ENCODE measurements around the gene PDE3A.

DNA sequence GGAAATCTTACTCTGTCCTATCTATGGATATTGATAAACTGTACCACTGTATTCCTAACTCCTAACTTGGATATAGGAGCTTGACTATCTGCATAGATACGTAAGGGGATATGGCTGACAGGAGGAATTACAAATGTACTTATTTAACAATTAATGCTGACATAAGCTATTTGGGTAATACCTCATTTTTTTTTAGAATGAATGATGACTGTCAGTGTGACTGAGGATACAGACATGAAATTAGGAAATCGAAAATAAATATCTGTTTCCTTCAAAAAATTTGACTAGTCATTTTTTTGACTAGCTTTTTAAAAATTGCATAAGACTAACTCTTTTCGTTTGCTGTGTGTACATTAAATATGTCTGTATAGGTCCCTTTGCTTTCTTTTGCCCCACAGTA is 74.9 kb downstream of the PDE3A start:
- TF ChIP-seq, protein P1, sequence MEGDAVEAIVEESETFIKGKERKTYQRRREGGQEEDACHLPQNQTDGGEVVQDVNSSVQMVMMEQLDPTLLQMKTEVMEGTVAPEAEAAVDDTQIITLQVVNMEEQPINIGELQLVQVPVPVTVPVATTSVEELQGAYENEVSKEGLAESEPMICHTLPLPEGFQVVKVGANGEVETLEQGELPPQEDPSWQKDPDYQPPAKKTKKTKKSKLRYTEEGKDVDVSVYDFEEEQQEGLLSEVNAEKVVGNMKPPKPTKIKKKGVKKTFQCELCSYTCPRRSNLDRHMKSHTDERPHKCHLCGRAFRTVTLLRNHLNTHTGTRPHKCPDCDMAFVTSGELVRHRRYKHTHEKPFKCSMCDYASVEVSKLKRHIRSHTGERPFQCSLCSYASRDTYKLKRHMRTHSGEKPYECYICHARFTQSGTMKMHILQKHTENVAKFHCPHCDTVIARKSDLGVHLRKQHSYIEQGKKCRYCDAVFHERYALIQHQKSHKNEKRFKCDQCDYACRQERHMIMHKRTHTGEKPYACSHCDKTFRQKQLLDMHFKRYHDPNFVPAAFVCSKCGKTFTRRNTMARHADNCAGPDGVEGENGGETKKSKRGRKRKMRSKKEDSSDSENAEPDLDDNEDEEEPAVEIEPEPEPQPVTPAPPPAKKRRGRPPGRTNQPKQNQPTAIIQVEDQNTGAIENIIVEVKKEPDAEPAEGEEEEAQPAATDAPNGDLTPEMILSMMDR (IDR thresholded peaks at IDR 0.05) = no peak
- TF ChIP-seq POLR2A (IDR thresholded peaks at IDR 0.05) = no peak
